GM18499 (cell line): Measurements from ENCODE around the gene SFMBT2.

ENCODE experiments used
- ATAC-seq: cut with Tn5 transposase; IDR thresholded peaks from one replicate; pipeline ENCODE4 v1.9.1; 2021; ENCODE audit warnings: moderate number of reproducible peaks; ENCODE audit not compliant: insufficient read depth, unreplicated experiment

The SFMBT2 gene

DNA sequence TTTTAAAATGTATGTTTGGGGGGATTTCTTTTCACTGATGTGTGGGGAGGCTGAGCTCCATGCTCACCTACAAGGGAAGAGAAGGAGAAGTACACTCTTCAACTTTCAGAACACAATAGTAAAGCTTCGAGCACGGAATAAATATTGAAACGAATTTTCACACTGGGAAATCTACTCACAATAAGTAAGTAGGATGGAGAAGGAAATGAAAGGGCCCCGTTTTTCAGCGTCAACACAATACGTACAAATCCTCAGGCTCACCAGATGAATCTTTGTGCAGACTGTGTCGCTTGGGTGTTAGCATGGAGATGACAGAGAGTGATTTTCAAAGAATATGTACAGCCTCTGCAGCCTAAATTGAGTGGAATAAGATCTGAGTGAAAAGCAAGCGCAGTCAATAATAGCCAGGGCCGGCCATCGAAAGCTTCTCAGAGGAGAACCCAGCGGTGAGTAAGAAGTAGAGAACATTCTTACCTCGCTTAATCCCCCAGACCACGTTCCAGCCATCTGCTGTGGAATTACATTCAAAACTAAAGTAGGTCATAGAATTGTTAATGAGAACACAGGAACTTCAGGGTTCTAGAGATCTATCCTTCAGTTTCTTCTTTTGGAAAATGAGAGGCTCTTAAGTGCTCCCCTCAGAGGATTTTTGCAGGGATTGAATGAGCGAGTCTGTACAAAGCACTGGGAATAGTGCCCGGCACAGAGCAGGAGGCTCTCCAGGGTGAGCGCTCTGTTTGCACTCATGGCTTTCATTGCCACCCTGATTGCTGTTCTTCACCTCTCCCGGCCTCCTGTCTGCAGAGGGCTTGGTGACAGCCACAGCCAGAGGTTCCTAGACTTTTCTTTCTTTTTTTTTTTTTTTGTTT is 292.8 kb downstream of the SFMBT2 start:
- ATAC-seq, result no peak

DNA sequence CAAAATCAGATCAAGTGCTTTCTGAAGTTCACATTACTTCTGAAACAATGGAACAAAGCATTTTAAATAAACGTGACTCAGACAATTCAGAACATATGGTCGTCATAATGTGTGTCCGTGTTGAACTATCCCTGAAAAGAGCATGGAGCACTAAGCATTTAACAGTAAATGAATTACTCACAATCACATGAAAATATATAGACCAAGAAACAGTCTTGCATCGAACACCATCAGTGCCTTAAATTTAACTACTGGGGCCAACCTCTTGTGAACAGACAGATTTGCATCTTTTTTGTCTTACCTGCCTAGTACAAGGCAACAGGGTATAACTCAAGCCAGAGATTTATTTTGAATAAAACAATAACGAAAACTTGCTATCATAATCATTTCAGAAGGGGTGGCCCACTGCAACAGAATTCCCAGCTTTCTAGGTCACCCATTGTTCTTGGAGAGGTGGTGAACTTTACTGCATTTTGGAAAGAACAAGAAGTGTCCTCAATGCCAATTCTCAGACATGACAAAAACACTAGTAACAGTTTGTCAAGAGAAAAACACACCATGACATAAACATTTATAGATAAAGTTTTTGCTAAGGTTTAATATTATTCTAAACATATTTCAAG is 293.5 kb downstream of the SFMBT2 start:
- ATAC-seq, result no peak

DNA sequence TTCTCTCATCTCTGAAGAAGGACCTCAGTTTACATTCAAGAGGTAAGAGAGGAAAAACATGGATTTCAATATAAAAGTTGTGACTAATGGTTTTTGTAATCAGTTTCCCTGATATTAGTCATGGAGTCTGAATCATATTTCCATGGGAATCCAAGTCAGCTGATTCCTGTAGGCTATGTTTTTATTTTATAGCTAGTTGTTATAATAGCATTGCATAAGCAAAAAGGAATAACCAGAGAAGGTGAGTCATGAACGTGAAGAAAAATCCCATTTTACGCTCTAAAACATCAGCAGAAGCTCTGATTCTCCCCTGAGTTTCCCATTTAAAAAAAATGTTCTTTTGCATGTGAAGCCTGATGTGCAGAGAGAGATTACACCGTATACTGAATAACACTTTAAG is 299.3 kb downstream of the SFMBT2 start:
- ATAC-seq, result no peak

DNA sequence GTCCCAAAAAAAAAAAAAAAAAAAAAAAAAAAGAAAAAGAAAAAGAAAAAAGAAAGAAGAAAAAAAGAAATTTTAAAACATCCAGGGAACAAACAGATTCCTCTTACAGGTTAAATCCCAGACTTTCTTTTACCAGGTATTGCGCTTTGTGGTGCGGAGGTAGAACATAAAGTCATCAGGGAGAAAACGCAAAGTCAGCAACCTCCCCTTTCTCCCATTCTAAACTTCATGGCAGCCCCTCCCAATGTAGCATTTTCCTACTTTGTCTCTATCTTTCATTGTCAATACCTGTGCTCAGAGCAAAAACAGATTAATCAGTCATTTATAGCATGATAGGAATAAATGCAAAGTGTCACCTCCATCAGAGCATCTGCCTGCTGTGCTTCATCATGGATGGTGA is 299.7 kb downstream of the SFMBT2 start:
- ATAC-seq, result no peak
